CD14-positive monocyte (primary cell): ENCODE results near the gene PANX2. TPM values are rescaled to one million over a fixed set of nuclear protein-coding genes. Genes with fewer than 3 reads are reported as not detected.
"Not testable (repeated sequence)": the region's sequence is repeated elsewhere in the genome, so short reads cannot be mapped to it uniquely, and the experiment has no call there.

Source experiments
- DNase-seq, 3 donors: peaks; one replicate each; pipeline ENCODE4 v3.0.0-alpha.2; 2011 to 2022
- H2AFZ ChIP-seq: 2 replicates; pipeline ENCODE4 v1.6.0; 2012; ENCODE audit warnings: mild to moderate bottlenecking, low read depth, low read length, inconsistent platforms; ENCODE audit not compliant: insufficient read depth, poor library complexity, severe bottlenecking
- H3K27ac ChIP-seq, 2 donors: 1 replicate in 1 of 2; 2 replicates in 1 of 2; pipeline ENCODE4 v1.5.1; 2012 to 2013; ENCODE audit warnings: low read length in 2 of 2, control low read depth in 1 of 2, inconsistent platforms in 1 of 2, low read depth in 1 of 2, mild to moderate bottlenecking in 1 of 2
- H3K27me3 ChIP-seq, 2 donors: one replicate each; pipeline versions ENCODE4 v1.6.0 to v1.6.1; 2011 to 2013; ENCODE audit warnings: low read length in 2 of 2; ENCODE audit not compliant: control insufficient read depth in 2 of 2, insufficient read depth in 2 of 2
- H3K36me3 ChIP-seq, 2 donors: replicated peaks in 1 of 2; 1 replicate in 1 of 2; 2 replicates in 1 of 2; pipeline versions ENCODE4 v1.5.1 to v1.6.1; 2012 to 2013; ENCODE audit warnings: low read length in 2 of 2, control low read depth in 1 of 2, inconsistent platforms in 1 of 2, mild to moderate bottlenecking in 1 of 2; ENCODE audit not compliant: insufficient read depth in 2 of 2, control insufficient read depth in 1 of 2
- H3K4me1 ChIP-seq, 2 donors: 1 replicate in 1 of 2; 2 replicates in 1 of 2; pipeline versions ENCODE4 v1.5.1 to v1.6.1; 2012 to 2013; ENCODE audit warnings: low read length in 2 of 2, control low read depth in 1 of 2, inconsistent platforms in 1 of 2, mild to moderate bottlenecking in 1 of 2, moderate library complexity in 1 of 2; ENCODE audit not compliant: insufficient read depth in 2 of 2, control insufficient read depth in 1 of 2
- H3K4me2 ChIP-seq: replicated peaks from 2 replicates; pipeline ENCODE3; 2012; ENCODE audit warnings: low read length, moderate library complexity, mild to moderate bottlenecking; ENCODE audit not compliant: poor library complexity, severe bottlenecking; ENCODE audit errors: extremely low read depth
- H3K4me3 ChIP-seq, 3 experiments: fragments of 200-600 bp in 1 of 3; sonication (generic) in 1 of 3; replicated peaks in 1 of 3; 1 replicate in 2 of 3; 2 replicates in 1 of 3; pipeline ENCODE4 v1.5.1; 2011 to 2013; ENCODE audit warnings: low read length in 3 of 3, mild to moderate bottlenecking in 3 of 3, control low read depth in 2 of 3, low read depth in 2 of 3, inconsistent platforms in 1 of 3, moderate library complexity in 1 of 3
- H3K79me2 ChIP-seq: 2 replicates; pipeline ENCODE4 v1.6.0; 2012; ENCODE audit warnings: mild to moderate bottlenecking, control low read depth, inconsistent platforms, low read length, moderate library complexity; ENCODE audit not compliant: insufficient read depth
- H3K9ac ChIP-seq: 2 replicates; pipeline ENCODE4 v1.6.0; 2017; ENCODE audit warnings: low read length, mild to moderate bottlenecking; ENCODE audit not compliant: insufficient read depth, poor library complexity, severe bottlenecking
- H3K9me3 ChIP-seq, 2 donors: replicated peaks in 1 of 2; 1 replicate in 1 of 2; 2 replicates in 1 of 2; pipeline versions ENCODE4 v1.5.1 to v1.6.1; 2012 to 2013; ENCODE audit warnings: low read length in 2 of 2, control low read depth in 1 of 2; ENCODE audit not compliant: control insufficient read depth in 1 of 2, insufficient read depth in 1 of 2
- H4K20me1 ChIP-seq: 2 replicates; pipeline ENCODE4 v1.6.0; 2012; ENCODE audit warnings: mild to moderate bottlenecking, low read length, control low read depth, moderate library complexity; ENCODE audit not compliant: insufficient read depth
- H3K27ac Mint-ChIP-seq, 7 donors: one replicate each; pipeline ENCODE4 v1.8.0; 2020; ENCODE audit warnings: mild to moderate bottlenecking in 7 of 7, mixed read lengths in 7 of 7, moderate library complexity in 6 of 7, inconsistent platforms in 2 of 7
- H3K27me3 Mint-ChIP-seq, 3 donors: one replicate each; pipeline ENCODE4 v1.8.0; 2021 to 2022; ENCODE audit warnings: low read depth in 3 of 3, mild to moderate bottlenecking in 3 of 3, mixed read lengths in 3 of 3, moderate library complexity in 3 of 3, inconsistent platforms in 1 of 3
- H3K36me3 Mint-ChIP-seq, 2 donors: one replicate each; pipeline ENCODE4 v1.8.0; 2020; ENCODE audit warnings: mixed read lengths in 2 of 2, inconsistent platforms in 1 of 2, mild to moderate bottlenecking in 1 of 2
- H3K4me1 Mint-ChIP-seq: one replicate; pipeline ENCODE4 v1.8.0; 2020; ENCODE audit warnings: mild to moderate bottlenecking, mixed read lengths
- H3K4me3 Mint-ChIP-seq, 2 donors: one replicate each; pipeline ENCODE4 v1.8.0; 2020; ENCODE audit warnings: mild to moderate bottlenecking in 2 of 2, mixed read lengths in 2 of 2, moderate library complexity in 1 of 2
- H3K9me3 Mint-ChIP-seq, 7 donors: one replicate each; pipeline ENCODE4 v1.8.0; 2020 to 2022; ENCODE audit warnings: mixed read lengths in 7 of 7, mild to moderate bottlenecking in 6 of 7, moderate library complexity in 6 of 7, inconsistent platforms in 2 of 7
- WGBS: methylation state at CpG from one replicate; pipeline ENCODE4 v1.1.5; 2013; ENCODE audit warnings: missing lambda C conversion rate; ENCODE audit not compliant: insufficient coverage; 5-methylcytosine and 5-hydroxymethylcytosine counted together
- intact Hi-C, 2 donors: fragments of 100-400 bp; cut with micrococcal nuclease; formaldehyde crosslinking; loops; one replicate each; pipeline versions ENCODE4 v1.15.0 to v1.15.1; 2023
- polyA plus RNA-seq, 3 donors: library from polyadenylated mRNA; depleted of rRNA in 1 of 3; unstranded in 2 of 3; stranded (reverse) in 1 of 3; fragments of 300-500 nt in 2 of 3; fragments of >200 nt in 1 of 3; fragmentation: Illumina TruSeq in 2 of 3; gene quantifications; 1 replicate in 2 of 3; 2 replicates in 1 of 3; pipeline ENCODE4 v1.2.3, GENCODE V29; 2012 to 2021
- TF ChIP-seq, protein P1 (sequence below): fragments of 200-600 bp; IDR thresholded peaks from one replicate; pipeline ENCODE4 v1.8.0; 2022; ENCODE audit warnings: antibody characterized with exemption, mild to moderate bottlenecking

Gene PANX2
- polyA plus RNA-seq, 3 donors = 0.05 to 6.0 TPM; not detected in 1

DNA sequence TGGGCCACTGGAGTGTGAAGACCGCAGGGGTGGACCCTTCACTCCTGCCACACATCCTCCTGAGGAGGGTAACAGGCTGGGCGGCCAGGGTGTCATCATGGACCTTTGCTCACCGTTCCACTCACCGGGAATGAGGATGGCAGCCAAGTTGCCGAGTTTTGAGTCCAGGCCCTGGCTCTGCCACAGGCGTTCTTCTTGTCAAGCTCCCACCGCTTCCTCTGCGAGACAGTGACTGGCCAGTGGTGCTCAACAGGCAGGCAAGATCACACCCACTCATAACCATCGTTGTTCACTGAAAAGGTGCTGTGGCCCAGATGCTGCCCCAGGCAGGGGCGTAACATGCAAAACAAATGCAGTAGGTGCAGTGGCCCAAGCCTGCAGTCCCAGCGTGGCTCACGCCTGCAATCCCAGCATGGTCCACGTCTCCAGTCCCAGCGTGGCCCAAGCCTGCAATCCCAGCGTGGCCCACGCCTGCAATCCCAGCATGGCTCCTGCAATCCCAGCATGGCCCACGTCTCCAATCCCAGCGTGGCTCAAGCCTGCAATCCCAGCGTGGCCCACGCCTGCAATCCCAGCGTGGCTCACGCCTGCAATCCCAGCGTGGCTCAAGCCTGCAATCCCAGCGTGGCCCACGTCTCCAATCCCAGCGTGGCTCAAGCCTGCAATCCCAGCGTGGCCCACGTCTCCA lies 5.0 kb upstream of the PANX2 start:
- Histone ChIP-seq H3K9me3 (no peaks in the 10 kb centered on the region), H3K36me3 (no peaks in the 10 kb centered on the region), H4K20me1 (no peaks in the 10 kb centered on the region), H3K79me2 (no peaks in the 10 kb centered on the region), H3K4me3 (no peak overlapping the region), H3K9ac (no peak overlapping the region), H2AFZ (no peak overlapping the region), H3K4me1 (peaks cover 0 to 3% of the 10 kb centered on the region in 2 donors), H3K27ac (no peak overlapping the region), H3K27me3 (peaks cover 8 to 20% of the 10 kb centered on the region in 2 donors), H3K4me2 (no peak overlapping the region)
- Mint-ChIP-seq H3K4me1 (peaks cover 9% of the 10 kb centered on the region), H3K9me3 (peaks cover 0 to 15% (median 4%) of the 10 kb centered on the region in 7 donors), H3K4me3 (no peak overlapping the region), H3K36me3 (peaks cover 0 to 3% of the 10 kb centered on the region in 2 donors), H3K27ac (no peak overlapping the region), H3K27me3 (peaks cover 26 to 42% (median 28%) of the 10 kb centered on the region in 3 donors)
- no peak for DNase-seq
- intact Hi-C loops = no loop called here
- WGBS = 95% methylated on average over 25 of the region's 28 CpGs
- TF ChIP-seq, protein P1, sequence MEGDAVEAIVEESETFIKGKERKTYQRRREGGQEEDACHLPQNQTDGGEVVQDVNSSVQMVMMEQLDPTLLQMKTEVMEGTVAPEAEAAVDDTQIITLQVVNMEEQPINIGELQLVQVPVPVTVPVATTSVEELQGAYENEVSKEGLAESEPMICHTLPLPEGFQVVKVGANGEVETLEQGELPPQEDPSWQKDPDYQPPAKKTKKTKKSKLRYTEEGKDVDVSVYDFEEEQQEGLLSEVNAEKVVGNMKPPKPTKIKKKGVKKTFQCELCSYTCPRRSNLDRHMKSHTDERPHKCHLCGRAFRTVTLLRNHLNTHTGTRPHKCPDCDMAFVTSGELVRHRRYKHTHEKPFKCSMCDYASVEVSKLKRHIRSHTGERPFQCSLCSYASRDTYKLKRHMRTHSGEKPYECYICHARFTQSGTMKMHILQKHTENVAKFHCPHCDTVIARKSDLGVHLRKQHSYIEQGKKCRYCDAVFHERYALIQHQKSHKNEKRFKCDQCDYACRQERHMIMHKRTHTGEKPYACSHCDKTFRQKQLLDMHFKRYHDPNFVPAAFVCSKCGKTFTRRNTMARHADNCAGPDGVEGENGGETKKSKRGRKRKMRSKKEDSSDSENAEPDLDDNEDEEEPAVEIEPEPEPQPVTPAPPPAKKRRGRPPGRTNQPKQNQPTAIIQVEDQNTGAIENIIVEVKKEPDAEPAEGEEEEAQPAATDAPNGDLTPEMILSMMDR = no peak

DNA sequence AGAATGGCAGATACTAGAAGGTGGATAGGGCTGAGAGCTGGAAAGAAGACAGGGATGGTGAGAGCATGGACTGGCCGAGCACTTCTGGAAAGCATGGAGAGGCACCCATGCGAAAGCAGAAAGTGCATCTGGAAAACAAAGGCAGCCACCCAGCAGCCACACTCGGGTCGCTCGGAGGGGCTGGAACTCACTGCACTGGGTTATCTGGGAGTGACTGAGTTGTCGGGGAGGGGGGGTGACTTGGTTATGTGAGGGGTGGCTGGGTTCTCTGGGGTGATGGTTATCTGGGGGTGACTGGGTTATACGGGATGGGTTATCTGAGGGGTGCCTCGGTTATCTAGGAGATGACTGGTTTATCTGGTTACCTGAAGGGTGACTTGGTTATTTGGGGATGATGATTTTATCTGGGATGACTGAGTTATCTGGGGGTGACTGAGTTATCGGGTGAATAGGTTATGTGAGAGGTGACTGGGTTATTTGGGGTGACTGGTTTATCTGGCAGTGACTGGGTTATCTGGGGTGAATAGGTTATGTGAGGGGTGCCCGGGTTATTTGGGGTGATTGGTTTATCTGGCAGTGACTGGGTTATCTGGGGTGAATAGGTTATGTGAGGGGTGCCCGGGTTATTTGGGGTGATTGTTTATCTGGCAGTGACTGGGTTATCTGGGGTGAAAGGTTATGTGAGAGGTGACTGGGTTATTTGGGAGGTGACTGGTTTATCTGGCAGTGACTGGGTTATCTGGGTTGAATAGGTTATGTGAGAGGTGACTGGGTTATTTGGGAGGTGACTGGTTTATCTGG lies 2.6 kb upstream of the PANX2 start:
- no peak overlapping the region for H3K4me3 ChIP-seq
- Mint-ChIP-seq H3K27ac (no peak overlapping the region), H3K4me3 (peak overlapping the region; percentile 31 to 80), H3K36me3 (peaks cover 4 to 6% of the 10 kb centered on the region in 2 donors), H3K4me1 (peaks cover 19% of the 10 kb centered on the region), H3K9me3 (peaks cover 0 to 18% (median 4%) of the 10 kb centered on the region in 7 donors), H3K27me3 (peaks cover 32 to 62% (median 37%) of the 10 kb centered on the region in 3 donors)
- no peak overlapping the region for H3K27ac ChIP-seq
- no peak for DNase-seq
- peaks cover 8 to 33% of the 10 kb centered on the region in 2 donors for H3K27me3 ChIP-seq
- peaks cover 4 to 22% of the 10 kb centered on the region in 2 donors for H3K4me1 ChIP-seq
- no peak overlapping the region for H3K4me2 ChIP-seq
- H3K9me3 ChIP-seq = no peaks in the 10 kb centered on the region
- no peak overlapping the region for H3K9ac ChIP-seq
- WGBS = 83% methylated on average over 10 of the region's 11 CpGs
- no peaks in the 10 kb centered on the region for H3K36me3 ChIP-seq
- no peaks in the 10 kb centered on the region for H3K79me2 ChIP-seq
- intact Hi-C loops = no loop called here
- TF ChIP-seq, protein P1 = no peak
- H2AFZ ChIP-seq = no peak overlapping the region
- no peaks in the 10 kb centered on the region for H4K20me1 ChIP-seq

DNA sequence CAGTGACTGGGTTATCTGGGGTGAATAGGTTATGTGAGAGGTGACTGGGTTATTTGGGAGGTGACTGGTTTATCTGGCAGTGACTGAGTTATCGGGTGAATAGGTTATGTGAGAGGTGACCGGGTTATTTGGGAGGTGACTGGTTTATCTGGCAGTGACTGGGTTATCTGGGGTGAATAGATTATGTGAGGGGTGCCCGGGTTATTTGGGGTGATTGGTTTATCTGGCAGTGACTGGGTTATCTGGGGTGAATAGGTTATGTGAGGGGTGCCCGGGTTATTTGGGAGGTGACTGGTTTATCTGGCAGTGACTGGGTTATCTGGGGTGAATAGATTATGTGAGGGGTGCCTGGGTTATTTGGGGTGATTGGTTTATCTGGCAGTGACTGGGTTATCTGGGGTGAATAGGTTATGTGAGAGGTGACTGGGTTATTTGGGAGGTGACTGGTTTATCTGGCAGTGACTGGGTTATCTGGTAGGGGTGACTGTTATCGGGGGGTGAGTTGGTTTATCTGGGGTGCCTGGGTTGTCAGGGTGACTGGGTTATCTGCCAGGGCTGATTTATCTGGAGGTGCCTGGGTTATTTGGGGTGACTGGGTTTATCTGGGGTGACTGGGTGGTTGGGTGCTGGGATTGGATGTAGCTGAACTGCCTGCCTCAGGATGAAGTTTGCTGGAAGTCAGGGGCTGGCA lies 1.9 kb upstream of the PANX2 start:
- H3K9me3 ChIP-seq, H3K4me2 ChIP-seq, DNase-seq, H4K20me1 ChIP-seq, H3K79me2 ChIP-seq, intact Hi-C loops, H3K27ac ChIP-seq, H3K9ac ChIP-seq, H2AFZ ChIP-seq, H3K36me3 Mint-ChIP-seq, H3K4me3 ChIP-seq, H3K36me3 ChIP-seq: not testable (repeated sequence)
- Mint-ChIP-seq H3K27ac (peak overlapping the region in 1 of 7 donors; percentile 75), H3K4me3 (peak overlapping the region; percentile 63 to 80), H3K27me3 (peaks cover 32 to 64% (median 37%) of the 10 kb centered on the region in 3 donors), H3K4me1 (peaks cover 27% of the 10 kb centered on the region), H3K9me3 (peaks cover 0 to 18% (median 4%) of the 10 kb centered on the region in 7 donors)
- peaks cover 8 to 33% of the 10 kb centered on the region in 2 donors for H3K27me3 ChIP-seq
- 87% methylated on average over 3 of the region's 5 CpGs for WGBS
- H3K4me1 ChIP-seq = peaks cover 11 to 30% of the 10 kb centered on the region in 2 donors
